Measurements from ENCODE around the gene PTK6.

DNA sequence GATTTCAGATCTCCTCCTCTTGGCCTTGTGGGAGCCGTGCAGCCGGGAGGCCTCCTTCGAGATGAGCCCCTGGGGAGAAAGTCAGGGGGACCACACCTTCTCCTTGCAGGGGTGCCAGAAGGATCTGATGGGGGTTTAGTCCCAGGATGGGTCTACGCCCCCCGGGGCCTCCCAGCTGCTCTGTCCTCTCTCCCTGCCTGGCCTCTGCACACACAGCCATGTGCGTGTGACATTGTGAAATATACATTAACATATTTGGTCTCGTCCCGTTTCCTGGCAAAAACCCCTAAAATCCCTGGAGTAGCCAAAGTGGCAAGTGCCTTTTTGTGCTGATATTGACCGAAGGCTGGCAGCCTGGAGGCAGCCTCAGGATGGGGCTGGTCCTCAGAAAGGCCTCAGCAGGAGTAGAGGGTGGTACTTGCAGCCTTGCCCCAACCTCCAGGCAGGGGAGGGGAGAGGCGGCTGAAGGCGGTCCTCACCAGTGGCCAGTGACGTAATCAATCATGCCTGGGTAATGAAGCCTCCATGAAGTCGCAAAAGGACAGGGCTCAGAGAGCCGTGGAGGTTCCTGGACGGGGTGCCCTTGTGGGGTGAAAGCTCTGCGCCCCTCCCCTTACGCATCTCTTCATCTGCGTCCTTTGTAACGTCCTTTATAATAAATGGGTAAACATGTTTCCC, 42.0 kb upstream of the PTK6 start:
- TF ChIP-seq, protein P1, sequence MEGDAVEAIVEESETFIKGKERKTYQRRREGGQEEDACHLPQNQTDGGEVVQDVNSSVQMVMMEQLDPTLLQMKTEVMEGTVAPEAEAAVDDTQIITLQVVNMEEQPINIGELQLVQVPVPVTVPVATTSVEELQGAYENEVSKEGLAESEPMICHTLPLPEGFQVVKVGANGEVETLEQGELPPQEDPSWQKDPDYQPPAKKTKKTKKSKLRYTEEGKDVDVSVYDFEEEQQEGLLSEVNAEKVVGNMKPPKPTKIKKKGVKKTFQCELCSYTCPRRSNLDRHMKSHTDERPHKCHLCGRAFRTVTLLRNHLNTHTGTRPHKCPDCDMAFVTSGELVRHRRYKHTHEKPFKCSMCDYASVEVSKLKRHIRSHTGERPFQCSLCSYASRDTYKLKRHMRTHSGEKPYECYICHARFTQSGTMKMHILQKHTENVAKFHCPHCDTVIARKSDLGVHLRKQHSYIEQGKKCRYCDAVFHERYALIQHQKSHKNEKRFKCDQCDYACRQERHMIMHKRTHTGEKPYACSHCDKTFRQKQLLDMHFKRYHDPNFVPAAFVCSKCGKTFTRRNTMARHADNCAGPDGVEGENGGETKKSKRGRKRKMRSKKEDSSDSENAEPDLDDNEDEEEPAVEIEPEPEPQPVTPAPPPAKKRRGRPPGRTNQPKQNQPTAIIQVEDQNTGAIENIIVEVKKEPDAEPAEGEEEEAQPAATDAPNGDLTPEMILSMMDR (IDR thresholded peaks at IDR 0.05), result no peak
- TF ChIP-seq POLR2A (IDR thresholded peaks at IDR 0.05) (no peak), POLR2AphosphoS5 (IDR thresholded peaks at IDR 0.05) (no peak)

All from breast epithelium (tissue), 3 donors.